Measurements from ENCODE around the gene ADRA2C.

- TF ChIP-seq, protein P1, sequence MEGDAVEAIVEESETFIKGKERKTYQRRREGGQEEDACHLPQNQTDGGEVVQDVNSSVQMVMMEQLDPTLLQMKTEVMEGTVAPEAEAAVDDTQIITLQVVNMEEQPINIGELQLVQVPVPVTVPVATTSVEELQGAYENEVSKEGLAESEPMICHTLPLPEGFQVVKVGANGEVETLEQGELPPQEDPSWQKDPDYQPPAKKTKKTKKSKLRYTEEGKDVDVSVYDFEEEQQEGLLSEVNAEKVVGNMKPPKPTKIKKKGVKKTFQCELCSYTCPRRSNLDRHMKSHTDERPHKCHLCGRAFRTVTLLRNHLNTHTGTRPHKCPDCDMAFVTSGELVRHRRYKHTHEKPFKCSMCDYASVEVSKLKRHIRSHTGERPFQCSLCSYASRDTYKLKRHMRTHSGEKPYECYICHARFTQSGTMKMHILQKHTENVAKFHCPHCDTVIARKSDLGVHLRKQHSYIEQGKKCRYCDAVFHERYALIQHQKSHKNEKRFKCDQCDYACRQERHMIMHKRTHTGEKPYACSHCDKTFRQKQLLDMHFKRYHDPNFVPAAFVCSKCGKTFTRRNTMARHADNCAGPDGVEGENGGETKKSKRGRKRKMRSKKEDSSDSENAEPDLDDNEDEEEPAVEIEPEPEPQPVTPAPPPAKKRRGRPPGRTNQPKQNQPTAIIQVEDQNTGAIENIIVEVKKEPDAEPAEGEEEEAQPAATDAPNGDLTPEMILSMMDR (conservative IDR thresholded peaks at IDR 0.05; ENCODE audit: low read depth in 2 of 2): no peak
- no peak for TF ChIP-seq EZH2phosphoT487 (IDR thresholded peaks at IDR 0.05; ENCODE audit: unreplicated experiment)
- TF ChIP-seq, protein P2, sequence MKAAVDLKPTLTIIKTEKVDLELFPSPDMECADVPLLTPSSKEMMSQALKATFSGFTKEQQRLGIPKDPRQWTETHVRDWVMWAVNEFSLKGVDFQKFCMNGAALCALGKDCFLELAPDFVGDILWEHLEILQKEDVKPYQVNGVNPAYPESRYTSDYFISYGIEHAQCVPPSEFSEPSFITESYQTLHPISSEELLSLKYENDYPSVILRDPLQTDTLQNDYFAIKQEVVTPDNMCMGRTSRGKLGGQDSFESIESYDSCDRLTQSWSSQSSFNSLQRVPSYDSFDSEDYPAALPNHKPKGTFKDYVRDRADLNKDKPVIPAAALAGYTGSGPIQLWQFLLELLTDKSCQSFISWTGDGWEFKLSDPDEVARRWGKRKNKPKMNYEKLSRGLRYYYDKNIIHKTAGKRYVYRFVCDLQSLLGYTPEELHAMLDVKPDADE (IDR thresholded peaks at IDR 0.05): no peak
- no peak for TF ChIP-seq EZH2 (IDR thresholded peaks at IDR 0.05; ENCODE audit: low read depth, unreplicated experiment)
- no peak for TF ChIP-seq POLR2AphosphoS5 (IDR thresholded peaks at IDR 0.05; ENCODE audit: low read depth)
- TF ChIP-seq ZNF331 (CRISPR knock-in tag; IDR thresholded peaks at IDR 0.05; ENCODE audit: low read depth): no peak
- no peak for TF ChIP-seq STAT1 (IDR thresholded peaks at IDR 0.05; ENCODE audit: unreplicated experiment)
- no peak for TF ChIP-seq CREB1 (CRISPR knock-in tag; IDR thresholded peaks at IDR 0.05; ENCODE audit: low read depth)
- TF ChIP-seq, protein P3, sequence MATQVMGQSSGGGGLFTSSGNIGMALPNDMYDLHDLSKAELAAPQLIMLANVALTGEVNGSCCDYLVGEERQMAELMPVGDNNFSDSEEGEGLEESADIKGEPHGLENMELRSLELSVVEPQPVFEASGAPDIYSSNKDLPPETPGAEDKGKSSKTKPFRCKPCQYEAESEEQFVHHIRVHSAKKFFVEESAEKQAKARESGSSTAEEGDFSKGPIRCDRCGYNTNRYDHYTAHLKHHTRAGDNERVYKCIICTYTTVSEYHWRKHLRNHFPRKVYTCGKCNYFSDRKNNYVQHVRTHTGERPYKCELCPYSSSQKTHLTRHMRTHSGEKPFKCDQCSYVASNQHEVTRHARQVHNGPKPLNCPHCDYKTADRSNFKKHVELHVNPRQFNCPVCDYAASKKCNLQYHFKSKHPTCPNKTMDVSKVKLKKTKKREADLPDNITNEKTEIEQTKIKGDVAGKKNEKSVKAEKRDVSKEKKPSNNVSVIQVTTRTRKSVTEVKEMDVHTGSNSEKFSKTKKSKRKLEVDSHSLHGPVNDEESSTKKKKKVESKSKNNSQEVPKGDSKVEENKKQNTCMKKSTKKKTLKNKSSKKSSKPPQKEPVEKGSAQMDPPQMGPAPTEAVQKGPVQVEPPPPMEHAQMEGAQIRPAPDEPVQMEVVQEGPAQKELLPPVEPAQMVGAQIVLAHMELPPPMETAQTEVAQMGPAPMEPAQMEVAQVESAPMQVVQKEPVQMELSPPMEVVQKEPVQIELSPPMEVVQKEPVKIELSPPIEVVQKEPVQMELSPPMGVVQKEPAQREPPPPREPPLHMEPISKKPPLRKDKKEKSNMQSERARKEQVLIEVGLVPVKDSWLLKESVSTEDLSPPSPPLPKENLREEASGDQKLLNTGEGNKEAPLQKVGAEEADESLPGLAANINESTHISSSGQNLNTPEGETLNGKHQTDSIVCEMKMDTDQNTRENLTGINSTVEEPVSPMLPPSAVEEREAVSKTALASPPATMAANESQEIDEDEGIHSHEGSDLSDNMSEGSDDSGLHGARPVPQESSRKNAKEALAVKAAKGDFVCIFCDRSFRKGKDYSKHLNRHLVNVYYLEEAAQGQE (IDR thresholded peaks at IDR 0.05; ENCODE audit: unreplicated experiment): no peak
- TF ChIP-seq NANOG (IDR thresholded peaks at IDR 0.05; ENCODE audit: borderline replicate concordance): no peak
- no peak for TF ChIP-seq JUNB (IDR thresholded peaks at IDR 0.05; ENCODE audit: unreplicated experiment)
Measured at GRCh38 chr4:3776166-3777032, 10.2 kb downstream of the ADRA2C start.

All from GM23338 (cell line).